Cardiac fibroblast (primary cell): Measurements from ENCODE around the gene YJU2.
"Not testable (repeated sequence)": the region's sequence is repeated elsewhere in the genome, so short reads cannot be mapped to it uniquely, and the experiment has no call there.

Experiments used
- DNase-seq, 2 donors: peaks; one replicate each; pipeline versions ENCODE4 v3.0.0 to v3.0.0-alpha.2; 2010; ENCODE audit warnings: low read depth in 2 of 2
- H3K4me3 ChIP-seq, 2 donors: replicated peaks in 1 of 2; 1 replicate in 1 of 2; 2 replicates in 1 of 2; pipeline ENCODE4 v1.5.1; 2011; ENCODE audit warnings: low read depth in 2 of 2, low read length in 2 of 2, mild to moderate bottlenecking in 2 of 2, moderate library complexity in 1 of 2
- CTCF ChIP-seq: IDR thresholded peaks from one replicate; pipeline ENCODE4 v1.5.1; 2011; ENCODE audit warnings: low read depth, mild to moderate bottlenecking, low read length, inconsistent platforms

YJU2 gene

GRCh38 chr19:4216846-4217245 is 30.0 kb upstream of the YJU2 start:
- no peak overlapping the region for H3K4me3 ChIP-seq
- TF ChIP-seq CTCF = no peak
- DNase-seq = no peak

DNA sequence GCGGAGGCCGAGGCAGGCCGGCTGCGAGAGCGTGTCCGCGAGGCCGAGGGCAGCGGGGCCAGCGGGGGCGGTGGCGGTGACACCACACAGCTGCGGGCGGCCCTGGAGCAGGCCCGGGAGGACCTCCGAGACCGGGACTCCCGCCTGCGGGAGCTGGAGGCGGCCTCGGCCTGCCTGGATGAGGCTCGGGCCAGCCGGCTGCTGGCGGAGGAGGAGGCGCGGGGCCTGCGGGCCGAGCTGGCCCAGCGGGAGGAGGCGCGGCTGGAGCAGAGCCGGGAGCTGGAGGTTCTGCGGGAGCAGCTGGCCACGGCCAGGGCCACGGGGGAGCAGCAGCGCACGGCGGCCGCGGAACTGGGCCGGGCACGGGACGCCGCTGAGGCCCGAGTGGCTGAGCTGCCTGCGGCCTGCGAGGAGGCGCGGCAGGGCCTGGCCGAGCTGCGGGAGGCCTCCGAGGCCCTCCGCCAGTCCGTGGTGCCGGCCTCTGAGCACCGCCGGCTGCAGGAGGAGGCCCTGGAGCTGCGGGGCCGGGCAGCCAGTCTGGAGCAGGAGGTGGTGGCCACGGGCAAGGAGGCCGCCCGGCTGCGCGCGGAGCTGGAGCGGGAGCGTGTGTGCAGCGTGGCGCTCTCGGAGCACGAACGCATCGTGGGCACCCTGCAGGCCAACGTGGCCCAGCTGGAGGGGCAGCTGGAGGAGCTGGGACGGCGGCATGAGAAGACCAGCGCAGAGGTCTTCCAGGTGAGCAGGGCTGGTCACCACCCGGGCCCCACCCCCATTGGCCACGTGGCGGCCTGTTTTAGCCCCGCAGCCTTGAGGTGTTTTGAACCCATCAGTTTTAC is 29.2 kb upstream of the YJU2 start:
- TF ChIP-seq CTCF = no peak
- no peak for DNase-seq
- no peak overlapping the region for H3K4me3 ChIP-seq

DNA sequence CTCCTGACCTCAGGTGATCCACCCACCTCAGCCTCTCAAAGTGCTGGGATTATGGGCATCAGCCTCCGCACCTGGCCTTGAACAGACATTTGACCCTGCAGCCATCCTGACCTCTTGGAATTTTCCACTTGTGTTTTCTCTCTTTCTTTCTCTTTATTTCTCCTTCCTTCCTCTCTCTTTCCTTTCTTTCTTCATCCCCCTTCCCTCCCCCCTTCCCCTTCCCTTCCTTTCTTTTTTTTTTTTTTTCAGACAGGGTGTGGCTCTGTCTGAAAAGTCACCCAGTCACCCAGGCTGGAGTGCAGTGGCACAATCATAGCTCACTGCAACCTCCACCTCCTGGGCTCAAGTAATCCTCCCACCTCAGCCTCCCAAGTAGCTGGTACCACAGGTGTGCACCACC is 28.4 kb upstream of the YJU2 start:
- not testable (repeated sequence) for DNase-seq, H3K4me3 ChIP-seq

DNA sequence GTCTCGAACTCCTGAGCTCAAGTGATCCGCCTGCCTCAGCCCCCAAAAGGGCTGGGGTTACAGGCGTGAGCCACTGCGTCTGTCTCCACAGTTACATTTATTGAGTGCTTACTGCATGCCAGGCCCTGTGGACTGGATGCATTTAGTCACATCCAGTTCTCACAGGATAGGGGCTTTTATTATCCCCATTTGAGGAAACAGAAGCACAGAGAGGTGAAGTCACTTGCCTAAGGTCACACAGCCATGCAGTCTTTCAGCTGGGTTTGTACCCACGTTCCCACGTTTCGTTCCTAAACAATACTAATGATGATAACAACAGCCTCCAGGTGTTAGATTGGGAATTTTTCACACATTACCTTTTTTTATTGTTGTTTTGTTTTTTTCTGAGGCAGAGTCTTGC is 26.7 kb upstream of the YJU2 start:
- no peak for DNase-seq
- TF ChIP-seq CTCF = no peak
- H3K4me3 ChIP-seq = no peak overlapping the region

DNA sequence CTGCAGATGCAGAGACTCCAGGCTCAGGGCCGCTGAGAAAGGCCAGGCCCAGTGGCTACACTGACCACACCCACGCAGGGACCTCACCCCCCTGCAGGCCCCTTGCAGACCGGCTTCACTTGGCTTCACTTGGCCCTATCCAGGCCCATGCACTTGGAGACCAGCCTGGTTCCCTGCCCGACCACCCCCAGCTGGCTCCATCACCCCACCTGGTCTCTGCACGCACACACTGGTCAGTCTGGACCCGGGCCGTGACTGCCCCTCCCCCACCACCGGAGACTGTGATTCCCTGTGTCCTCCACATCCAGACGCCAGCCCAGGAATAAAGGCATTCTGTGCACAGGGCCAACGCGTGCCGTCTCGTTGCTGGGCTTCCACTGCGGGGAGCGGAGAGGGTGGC is 22.4 kb upstream of the YJU2 start:
- no peak for TF ChIP-seq CTCF
- H3K4me3 ChIP-seq = no peak overlapping the region
- DNase-seq = no peak

DNA sequence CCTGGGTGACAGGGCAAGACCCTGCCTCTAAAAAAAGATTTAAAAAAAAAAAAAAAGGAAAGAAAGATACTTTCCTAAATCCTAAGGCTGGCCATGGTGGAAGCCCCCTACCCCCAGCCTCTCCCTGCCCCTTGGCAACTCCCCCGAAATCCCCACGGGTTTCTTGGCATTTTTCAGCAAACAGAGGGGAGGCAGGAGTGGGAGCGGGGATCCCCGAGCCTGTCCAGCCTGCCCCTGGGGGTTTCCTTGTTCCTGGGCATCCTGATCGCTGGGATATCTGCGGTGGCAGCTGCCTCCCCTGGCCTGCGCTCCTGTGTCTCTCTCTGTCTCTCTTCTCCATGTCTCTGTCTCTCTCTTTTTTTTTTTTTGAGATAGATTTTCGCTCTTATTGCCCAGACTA is 21.0 kb upstream of the YJU2 start:
- no peak for TF ChIP-seq CTCF
- DNase-seq = no peak
- H3K4me3 ChIP-seq = no peak overlapping the region

DNA sequence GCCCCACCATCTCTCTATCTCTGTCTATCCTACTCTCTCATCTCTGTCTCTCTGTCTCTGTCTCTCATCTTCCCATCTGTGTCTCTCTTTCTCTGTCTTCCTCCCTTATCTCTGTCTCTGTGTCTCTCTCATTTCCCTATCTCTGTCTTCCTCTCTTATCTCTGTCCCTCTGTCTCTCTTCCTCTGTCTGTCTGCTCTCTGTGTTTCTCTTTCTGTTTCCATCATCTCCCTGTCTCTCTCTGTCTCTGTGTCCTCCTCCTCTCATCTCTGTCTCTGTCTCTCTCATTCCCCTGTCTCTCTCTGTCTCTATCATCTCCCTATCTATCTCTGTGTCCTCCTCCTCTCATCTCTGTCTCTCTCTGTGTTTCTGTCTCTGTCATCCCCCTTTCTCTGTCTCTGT is 19.1 kb upstream of the YJU2 start:
- no peak overlapping the region for H3K4me3 ChIP-seq
- TF ChIP-seq CTCF = no peak
- DNase-seq = no peak
